SK-N-SH (cell line): Measurements from ENCODE around the gene MYPN.

Experiments
- EP300 ChIP-seq, 2 experiments: IDR thresholded peaks; 2 replicates each; pipeline versions ENCODE4 v1.4.0 to v1.6.1; 2012; ENCODE audit warnings: borderline replicate concordance in 1 of 2, low read depth in 1 of 2, low read length in 1 of 2
- FOSL2 ChIP-seq: IDR thresholded peaks from 2 replicates; pipeline ENCODE4 v1.4.0; 2012; ENCODE audit warnings: low read depth, mild to moderate bottlenecking, moderate library complexity, borderline replicate concordance
- GABPA ChIP-seq: IDR thresholded peaks from 2 replicates; pipeline ENCODE4 v1.4.0; 2012; ENCODE audit warnings: low read depth, mild to moderate bottlenecking
- RXRA ChIP-seq: IDR thresholded peaks from 2 replicates; pipeline ENCODE4 v1.4.0; 2012; ENCODE audit warnings: low read depth, mild to moderate bottlenecking, borderline replicate concordance
- TF ChIP-seq, protein P1 (sequence below): fragments of 200-600 bp; sonication (generic); IDR thresholded peaks from 2 replicates; pipeline ENCODE4 v1.6.1; 2017; ENCODE audit warnings: antibody characterized with exemption, mild to moderate bottlenecking, moderate library complexity
- TF ChIP-seq, protein P2 (sequence below): IDR thresholded peaks from 2 replicates; pipeline ENCODE4 v1.4.0; 2012; ENCODE audit warnings: low read depth, borderline replicate concordance

DNA sequence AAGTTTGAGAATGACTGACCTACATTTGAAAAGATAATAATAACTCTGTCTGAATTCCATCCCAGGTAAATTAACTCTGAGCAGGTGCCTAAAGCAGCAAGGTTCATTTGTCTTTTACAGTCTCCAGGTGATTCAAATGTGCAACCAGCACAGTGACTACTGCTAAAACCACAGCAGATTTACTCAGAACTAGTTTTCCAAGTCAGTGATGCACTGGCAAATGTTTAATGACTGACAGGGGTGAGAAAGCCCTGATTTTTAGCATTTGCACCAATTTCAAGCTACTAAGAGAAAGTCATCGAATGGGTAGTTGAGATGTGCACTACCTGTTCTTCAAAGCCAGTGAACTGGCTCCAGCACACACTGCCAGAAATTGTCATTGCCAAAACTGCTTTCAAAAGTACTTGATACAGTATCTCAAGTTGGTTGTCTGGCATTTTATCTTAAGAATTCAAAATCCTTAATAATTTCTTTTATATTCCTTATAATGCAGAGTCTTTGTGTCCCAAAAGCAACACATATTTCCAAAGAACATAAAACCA, 62.3 kb downstream of the MYPN start:
- TF ChIP-seq, protein P1, sequence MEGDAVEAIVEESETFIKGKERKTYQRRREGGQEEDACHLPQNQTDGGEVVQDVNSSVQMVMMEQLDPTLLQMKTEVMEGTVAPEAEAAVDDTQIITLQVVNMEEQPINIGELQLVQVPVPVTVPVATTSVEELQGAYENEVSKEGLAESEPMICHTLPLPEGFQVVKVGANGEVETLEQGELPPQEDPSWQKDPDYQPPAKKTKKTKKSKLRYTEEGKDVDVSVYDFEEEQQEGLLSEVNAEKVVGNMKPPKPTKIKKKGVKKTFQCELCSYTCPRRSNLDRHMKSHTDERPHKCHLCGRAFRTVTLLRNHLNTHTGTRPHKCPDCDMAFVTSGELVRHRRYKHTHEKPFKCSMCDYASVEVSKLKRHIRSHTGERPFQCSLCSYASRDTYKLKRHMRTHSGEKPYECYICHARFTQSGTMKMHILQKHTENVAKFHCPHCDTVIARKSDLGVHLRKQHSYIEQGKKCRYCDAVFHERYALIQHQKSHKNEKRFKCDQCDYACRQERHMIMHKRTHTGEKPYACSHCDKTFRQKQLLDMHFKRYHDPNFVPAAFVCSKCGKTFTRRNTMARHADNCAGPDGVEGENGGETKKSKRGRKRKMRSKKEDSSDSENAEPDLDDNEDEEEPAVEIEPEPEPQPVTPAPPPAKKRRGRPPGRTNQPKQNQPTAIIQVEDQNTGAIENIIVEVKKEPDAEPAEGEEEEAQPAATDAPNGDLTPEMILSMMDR: no peak
- no peak for TF ChIP-seq RXRA
- TF ChIP-seq GABPA: no peak
- no peak for TF ChIP-seq FOSL2
- no peak for TF ChIP-seq EP300 (IDR thresholded peaks at IDR 0.05; ENCODE audit: borderline replicate concordance in 1 of 2, low read depth in 1 of 2, low read length in 1 of 2)
- TF ChIP-seq, protein P2, sequence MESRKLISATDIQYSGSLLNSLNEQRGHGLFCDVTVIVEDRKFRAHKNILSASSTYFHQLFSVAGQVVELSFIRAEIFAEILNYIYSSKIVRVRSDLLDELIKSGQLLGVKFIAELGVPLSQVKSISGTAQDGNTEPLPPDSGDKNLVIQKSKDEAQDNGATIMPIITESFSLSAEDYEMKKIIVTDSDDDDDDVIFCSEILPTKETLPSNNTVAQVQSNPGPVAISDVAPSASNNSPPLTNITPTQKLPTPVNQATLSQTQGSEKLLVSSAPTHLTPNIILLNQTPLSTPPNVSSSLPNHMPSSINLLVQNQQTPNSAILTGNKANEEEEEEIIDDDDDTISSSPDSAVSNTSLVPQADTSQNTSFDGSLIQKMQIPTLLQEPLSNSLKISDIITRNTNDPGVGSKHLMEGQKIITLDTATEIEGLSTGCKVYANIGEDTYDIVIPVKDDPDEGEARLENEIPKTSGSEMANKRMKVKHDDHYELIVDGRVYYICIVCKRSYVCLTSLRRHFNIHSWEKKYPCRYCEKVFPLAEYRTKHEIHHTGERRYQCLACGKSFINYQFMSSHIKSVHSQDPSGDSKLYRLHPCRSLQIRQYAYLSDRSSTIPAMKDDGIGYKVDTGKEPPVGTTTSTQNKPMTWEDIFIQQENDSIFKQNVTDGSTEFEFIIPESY: no peak
